Measurements from ENCODE around the gene SEPHS2. TPM values are rescaled to one million over a fixed set of nuclear protein-coding genes. Genes with fewer than 3 reads are reported as not detected.
A peak's percentile ranks its signal among the peaks of the same experiment; 100 is the strongest.
"Not testable (repeated sequence)": the region's sequence is repeated elsewhere in the genome, so short reads cannot be mapped to it uniquely, and the experiment has no call there.

SEPHS2 gene
- total and polyA plus RNA-seq, 8 donors: 14.8 to 35.4 (median 25.4) TPM

DNA sequence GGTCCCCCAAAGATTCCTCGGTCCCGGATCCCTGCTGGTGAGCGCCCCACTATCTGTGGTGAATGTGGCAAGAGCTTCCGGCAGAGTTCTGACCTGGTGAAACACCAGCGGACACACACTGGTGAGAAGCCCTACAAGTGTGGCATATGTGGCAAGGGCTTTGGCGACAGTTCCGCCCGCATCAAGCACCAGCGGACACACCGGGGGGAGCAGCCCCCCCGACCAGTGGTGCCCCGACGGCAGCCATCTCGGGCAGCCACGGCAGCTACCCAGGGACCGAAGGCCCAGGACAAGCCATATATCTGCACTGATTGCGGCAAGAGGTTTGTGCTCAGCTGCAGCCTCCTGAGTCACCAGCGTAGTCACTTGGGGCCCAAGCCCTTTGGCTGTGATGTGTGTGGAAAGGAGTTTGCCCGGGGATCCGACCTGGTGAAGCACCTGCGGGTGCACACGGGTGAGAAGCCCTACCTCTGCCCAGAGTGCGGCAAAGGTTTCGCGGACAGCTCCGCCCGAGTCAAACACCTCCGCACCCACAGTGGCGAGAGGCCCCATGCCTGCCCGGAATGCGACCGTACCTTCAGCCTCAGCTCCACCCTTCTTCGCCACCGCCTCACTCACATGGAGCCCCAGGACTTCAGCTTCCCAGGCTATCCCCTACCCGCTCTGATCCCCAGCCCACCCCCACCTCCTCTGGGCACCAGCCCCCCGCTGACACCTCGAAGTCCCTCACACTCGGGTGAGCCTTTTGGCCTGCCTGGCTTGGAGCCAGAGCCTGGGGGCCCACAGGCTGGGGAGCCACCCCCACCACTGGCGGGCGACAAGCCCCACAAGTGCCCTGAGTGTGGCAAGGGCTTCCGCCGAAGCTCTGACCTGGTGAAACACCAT, 47.7 kb downstream of the SEPHS2 start:
- Histone ChIP-seq H3K4me3 (no peak overlapping the region), H3K27ac (no peak overlapping the region), H3K4me1 (peaks cover 0 to 8% (median 6%) of the 10 kb centered on the region in 3 donors), H3K9me3 (no peaks in the 10 kb centered on the region), H3K36me3 (peaks cover 0 to 9% (median 0%) of the 10 kb centered on the region in 3 donors), H3K27me3 (no peaks in the 10 kb centered on the region)
- whole genome bisulfite sequencing, 2 donors: 91 to 93% methylated on average over 42 of the region's 42 CpGs
- intact Hi-C loops (cut with DNase I): no loop called here
- FAIRE-seq (no peak), ATAC-seq (no peak), DNase-seq (peak in 2 of 6 donors; percentile 24 to 80)
- TF ChIP-seq, protein P1, sequence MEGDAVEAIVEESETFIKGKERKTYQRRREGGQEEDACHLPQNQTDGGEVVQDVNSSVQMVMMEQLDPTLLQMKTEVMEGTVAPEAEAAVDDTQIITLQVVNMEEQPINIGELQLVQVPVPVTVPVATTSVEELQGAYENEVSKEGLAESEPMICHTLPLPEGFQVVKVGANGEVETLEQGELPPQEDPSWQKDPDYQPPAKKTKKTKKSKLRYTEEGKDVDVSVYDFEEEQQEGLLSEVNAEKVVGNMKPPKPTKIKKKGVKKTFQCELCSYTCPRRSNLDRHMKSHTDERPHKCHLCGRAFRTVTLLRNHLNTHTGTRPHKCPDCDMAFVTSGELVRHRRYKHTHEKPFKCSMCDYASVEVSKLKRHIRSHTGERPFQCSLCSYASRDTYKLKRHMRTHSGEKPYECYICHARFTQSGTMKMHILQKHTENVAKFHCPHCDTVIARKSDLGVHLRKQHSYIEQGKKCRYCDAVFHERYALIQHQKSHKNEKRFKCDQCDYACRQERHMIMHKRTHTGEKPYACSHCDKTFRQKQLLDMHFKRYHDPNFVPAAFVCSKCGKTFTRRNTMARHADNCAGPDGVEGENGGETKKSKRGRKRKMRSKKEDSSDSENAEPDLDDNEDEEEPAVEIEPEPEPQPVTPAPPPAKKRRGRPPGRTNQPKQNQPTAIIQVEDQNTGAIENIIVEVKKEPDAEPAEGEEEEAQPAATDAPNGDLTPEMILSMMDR (IDR thresholded peaks at IDR 0.05): no peak

DNA sequence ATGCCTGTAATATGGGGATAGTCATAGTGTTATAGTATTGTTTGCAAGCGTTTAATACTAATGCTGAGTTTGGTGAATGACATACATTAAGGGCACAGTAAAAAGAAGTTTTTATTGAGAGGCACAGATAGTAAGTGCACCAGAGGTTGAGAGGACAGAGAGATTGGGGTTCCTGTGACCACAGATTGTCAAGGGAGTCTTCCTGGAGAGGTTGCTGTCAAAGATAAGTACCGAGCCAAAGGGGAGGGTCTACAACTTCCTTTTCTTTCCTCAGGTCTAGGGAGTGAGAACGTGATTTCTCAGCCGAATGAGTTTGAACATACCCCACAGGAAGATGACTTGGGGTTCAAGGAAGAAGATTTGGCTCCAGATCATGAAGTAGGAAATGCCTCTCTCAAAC, 48.6 kb downstream of the SEPHS2 start:
- Histone ChIP-seq H3K9me3 (no peaks in the 10 kb centered on the region), H3K36me3 (peaks cover 0 to 9% (median 0%) of the 10 kb centered on the region in 3 donors), H3K27ac (no peak overlapping the region), H3K4me1 (peaks cover 0 to 8% (median 6%) of the 10 kb centered on the region in 3 donors), H3K4me3 (no peak overlapping the region), H3K27me3 (no peaks in the 10 kb centered on the region)
- intact Hi-C loops (cut with DNase I): no loop called here
- FAIRE-seq: no peak
- WGBS, 2 donors: 75 to 85% methylated on average over 4 of the region's 4 CpGs
- ATAC-seq: no peak
- TF ChIP-seq, protein P1 (IDR thresholded peaks at IDR 0.05): no peak
- no peak for DNase-seq

DNA sequence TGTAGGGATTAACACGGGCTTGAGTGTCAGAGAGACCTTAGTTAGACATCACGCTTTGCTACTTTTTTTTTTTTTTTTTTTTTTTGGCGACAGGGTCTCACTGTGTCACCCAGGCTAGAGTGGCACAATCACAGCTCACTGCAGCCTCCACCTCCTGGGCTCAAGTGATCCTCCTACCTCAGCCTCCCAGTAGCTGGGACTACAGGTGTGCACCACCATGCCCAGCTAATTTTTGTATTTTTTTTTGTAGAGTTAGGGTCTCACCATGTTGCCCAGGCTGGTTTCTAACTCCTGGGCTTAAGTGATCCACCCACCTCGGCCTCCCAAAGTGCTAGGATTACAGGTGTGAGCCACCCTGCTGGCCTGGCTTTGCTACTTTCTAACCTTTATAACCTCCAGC, 49.0 kb downstream of the SEPHS2 start:
- H3K4me3 ChIP-seq; H3K36me3 ChIP-seq; FAIRE-seq; intact Hi-C loops (cut with DNase I); H3K4me1 ChIP-seq; H3K27me3 ChIP-seq; ATAC-seq; H3K9me3 ChIP-seq; DNase-seq: not testable (repeated sequence)
- H3K27ac ChIP-seq: peak overlapping the region in 1 of 4 donors; percentile 62
- 54 to 60% methylated on average over 3 to 4 of the region's 4 CpGs for WGBS, 2 donors

DNA sequence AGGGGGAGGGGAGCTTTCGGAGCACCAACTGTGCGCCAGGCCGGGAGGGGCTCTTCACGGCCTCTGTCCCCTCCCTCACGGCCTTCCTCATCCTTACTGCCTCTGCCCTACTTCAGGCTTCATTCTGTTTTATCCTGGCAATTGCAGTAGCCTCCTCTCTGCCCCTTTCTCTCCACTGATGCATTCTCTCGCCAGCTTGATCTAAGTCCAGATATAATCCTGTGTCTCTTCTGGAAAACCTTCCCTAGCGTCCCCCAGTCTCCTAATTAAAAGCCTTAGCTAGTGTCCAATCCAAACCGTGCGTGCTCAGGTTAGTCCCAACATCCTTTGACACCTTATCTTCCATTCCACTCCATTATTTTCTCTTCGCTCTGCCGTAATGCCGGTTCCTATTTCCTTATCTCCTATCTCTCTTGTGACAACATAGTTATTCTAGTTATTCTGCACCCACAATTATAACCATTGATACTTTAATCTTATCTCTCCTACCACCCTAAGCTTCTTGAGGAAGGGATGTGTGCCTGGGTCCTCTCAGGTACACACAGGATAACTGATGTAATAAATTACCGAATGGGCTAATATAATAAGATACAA, 49.6 kb downstream of the SEPHS2 start:
- Histone ChIP-seq H3K4me3 (peak overlapping the region; percentile 59 to 89 (median 76)), H3K36me3 (peaks cover 0 to 9% (median 0%) of the 10 kb centered on the region in 3 donors), H3K9me3 (no peaks in the 10 kb centered on the region), H3K27ac (peak overlapping the region; percentile 42 to 68 (median 54)), H3K4me1 (peaks cover 0 to 8% (median 6%) of the 10 kb centered on the region in 3 donors), H3K27me3 (no peaks in the 10 kb centered on the region)
- WGBS, 2 donors: 2 to 4% methylated on average over 13 of the region's 13 CpGs
- FAIRE-seq (no peak), DNase-seq (no peak), ATAC-seq (no peak)
- TF ChIP-seq, protein P1 (IDR thresholded peaks at IDR 0.05): no peak
- intact Hi-C loops (cut with DNase I): no loop called here

DNA sequence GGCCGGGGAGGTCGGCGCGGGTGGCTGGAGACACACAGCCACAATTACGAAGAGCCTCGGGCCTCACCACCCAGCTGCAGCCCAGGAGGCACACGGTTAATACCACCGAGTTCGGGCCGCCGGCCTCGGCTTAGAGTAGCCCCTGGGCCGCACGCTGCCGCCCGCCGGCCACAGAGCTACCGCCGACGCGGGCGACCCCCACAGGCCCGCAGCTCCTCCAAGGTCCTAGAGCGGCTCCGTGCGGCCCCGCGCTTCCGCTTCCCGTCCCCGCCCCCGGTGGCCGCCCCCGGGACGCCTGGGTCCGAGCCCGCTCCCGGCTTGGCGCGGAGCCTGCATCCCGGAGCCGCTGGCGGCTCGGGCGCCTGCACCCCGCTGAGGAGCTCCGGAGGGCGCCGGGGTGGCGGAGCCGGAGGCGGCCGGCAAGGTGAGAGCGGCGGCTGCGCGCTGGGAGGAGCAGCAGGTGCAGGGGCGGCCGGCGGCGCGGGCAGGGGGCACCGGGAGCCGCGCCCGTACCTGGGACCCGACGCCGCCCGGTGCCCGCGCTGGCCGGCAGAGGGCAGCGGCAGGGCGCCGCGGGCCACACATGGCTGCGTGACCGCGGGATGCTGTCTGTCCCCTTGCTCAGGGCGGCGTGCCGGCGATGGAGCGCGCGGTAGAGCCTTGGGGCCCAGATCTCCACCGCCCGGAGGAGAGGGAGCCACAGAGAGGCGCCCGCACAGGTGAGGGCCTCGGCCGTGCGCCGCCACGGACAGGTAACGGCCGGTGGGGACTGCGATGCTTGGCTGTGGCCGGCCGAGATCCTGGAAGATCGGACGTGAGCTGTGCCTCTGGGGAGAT, 50.3 kb downstream of the SEPHS2 start, which contains the start of gene ZNF48:
Gene ZNF48, plus strand, starts transcription at position 266 of the 837 bp plus-strand sequence. Its CDS starts 375 bp downstream, at position 641.
- H3K4me1 ChIP-seq: peaks cover 0 to 8% (median 6%) of the 10 kb centered on the region in 3 donors
- TF ChIP-seq, protein P1 (IDR thresholded peaks at IDR 0.05): no peak
- no peaks in the 10 kb centered on the region for H3K27me3 ChIP-seq
- peak within 1 kb of the TSS; percentile 42 to 68 (median 54) for H3K27ac ChIP-seq
- FAIRE-seq (no peak), ATAC-seq (peak; percentile 94 to 97 (median 94)), DNase-seq (peak; percentile 88 to 97 (median 91))
- H3K36me3 ChIP-seq: peaks cover 0 to 9% (median 0%) of the 10 kb centered on the region in 3 donors
- 1% methylated on average over 64 to 103 of the region's 103 CpGs for WGBS, 2 donors
- intact Hi-C loops (cut with DNase I): no loop called here
- H3K4me3 ChIP-seq: peak within 1 kb of the TSS; percentile 59 to 89 (median 76)
- H3K9me3 ChIP-seq: no peaks in the 10 kb centered on the region

Measured in pancreas (tissue), 10 donors.